IMR-90 (cell line): Measurements from ENCODE around the gene VRK2.

Experiments
- CEBPB ChIP-seq: IDR thresholded peaks from 2 replicates; pipeline ENCODE4 v1.6.1; 2012; ENCODE audit warnings: low read depth, low read length, improper control_type of control experiment
- FOS ChIP-seq: fragments of 150-350 bp; IDR thresholded peaks from 2 replicates; pipeline ENCODE4 v1.6.1; 2016; ENCODE audit warnings: low read depth, low read length
- MAZ ChIP-seq: IDR thresholded peaks from 2 replicates; pipeline ENCODE4 v1.6.1; 2012; ENCODE audit warnings: low read depth, mild to moderate bottlenecking, low read length, improper control_type of control experiment, moderate library complexity, borderline replicate concordance
- MXI1 ChIP-seq: IDR thresholded peaks from 2 replicates; pipeline ENCODE4 v1.6.1; 2012; ENCODE audit warnings: low read depth, mild to moderate bottlenecking, low read length, moderate library complexity, borderline replicate concordance
- POLR2A ChIP-seq: IDR thresholded peaks from 2 replicates; pipeline ENCODE4 v1.6.1; 2012; ENCODE audit warnings: mild to moderate bottlenecking, low read depth, low read length
- RCOR1 ChIP-seq: IDR thresholded peaks from 2 replicates; pipeline ENCODE4 v1.6.1; 2012; ENCODE audit warnings: mild to moderate bottlenecking, low read length, improper control_type of control experiment; ENCODE audit not compliant: insufficient replicate concordance
- RFX5 ChIP-seq: IDR thresholded peaks from 2 replicates; pipeline ENCODE4 v1.8.0; 2012; ENCODE audit warnings: low read depth, mild to moderate bottlenecking, low read length, moderate library complexity
- TF ChIP-seq, protein P1 (sequence below): conservative IDR thresholded peaks from 2 replicates; pipeline ENCODE4 v1.5.1; 2012; ENCODE audit warnings: mild to moderate bottlenecking, low read depth, low read length, improper control_type of control experiment
- TF ChIP-seq, protein P2 (sequence below): fragments of 150-350 bp; IDR thresholded peaks from 2 replicates; pipeline ENCODE4 v1.6.1; 2017; ENCODE audit warnings: mild to moderate bottlenecking, antibody characterized with exemption, low read length, low read depth

DNA sequence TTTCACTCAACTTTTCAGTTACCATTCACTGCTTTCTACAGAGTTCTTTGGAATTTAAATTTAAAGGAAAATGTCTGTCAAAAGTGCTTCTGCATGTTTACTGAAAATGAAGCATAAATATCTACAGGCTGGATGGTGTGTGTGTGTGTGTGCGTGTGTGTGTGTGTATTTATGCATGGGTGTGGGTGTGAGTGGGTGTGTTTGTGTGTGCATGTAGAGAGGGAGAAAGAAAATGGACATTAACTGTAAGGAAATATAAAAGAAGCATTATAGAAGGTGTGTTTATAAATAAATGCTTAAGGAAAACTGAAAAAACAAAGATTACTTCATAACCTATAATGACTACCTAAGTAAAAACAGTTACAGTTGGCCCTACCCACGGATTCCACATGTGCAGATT, 151.3 kb downstream of the VRK2 start:
- TF ChIP-seq POLR2A (no peak), MXI1 (no peak), FOS (no peak), MAZ (no peak), RFX5 (no peak), CEBPB (no peak), RCOR1 (no peak)
- TF ChIP-seq, protein P1, sequence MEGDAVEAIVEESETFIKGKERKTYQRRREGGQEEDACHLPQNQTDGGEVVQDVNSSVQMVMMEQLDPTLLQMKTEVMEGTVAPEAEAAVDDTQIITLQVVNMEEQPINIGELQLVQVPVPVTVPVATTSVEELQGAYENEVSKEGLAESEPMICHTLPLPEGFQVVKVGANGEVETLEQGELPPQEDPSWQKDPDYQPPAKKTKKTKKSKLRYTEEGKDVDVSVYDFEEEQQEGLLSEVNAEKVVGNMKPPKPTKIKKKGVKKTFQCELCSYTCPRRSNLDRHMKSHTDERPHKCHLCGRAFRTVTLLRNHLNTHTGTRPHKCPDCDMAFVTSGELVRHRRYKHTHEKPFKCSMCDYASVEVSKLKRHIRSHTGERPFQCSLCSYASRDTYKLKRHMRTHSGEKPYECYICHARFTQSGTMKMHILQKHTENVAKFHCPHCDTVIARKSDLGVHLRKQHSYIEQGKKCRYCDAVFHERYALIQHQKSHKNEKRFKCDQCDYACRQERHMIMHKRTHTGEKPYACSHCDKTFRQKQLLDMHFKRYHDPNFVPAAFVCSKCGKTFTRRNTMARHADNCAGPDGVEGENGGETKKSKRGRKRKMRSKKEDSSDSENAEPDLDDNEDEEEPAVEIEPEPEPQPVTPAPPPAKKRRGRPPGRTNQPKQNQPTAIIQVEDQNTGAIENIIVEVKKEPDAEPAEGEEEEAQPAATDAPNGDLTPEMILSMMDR = no peak
- TF ChIP-seq, protein P2, sequence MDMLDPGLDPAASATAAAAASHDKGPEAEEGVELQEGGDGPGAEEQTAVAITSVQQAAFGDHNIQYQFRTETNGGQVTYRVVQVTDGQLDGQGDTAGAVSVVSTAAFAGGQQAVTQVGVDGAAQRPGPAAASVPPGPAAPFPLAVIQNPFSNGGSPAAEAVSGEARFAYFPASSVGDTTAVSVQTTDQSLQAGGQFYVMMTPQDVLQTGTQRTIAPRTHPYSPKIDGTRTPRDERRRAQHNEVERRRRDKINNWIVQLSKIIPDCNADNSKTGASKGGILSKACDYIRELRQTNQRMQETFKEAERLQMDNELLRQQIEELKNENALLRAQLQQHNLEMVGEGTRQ = no peak
